Bronchial epithelial cell (primary cell): Measurements from ENCODE around the gene DMBX1. TPM values are rescaled to one million over a fixed set of nuclear protein-coding genes. Genes with fewer than 3 reads are reported as not detected.

Source experiments
- DNase-seq: peaks from one replicate; pipeline ENCODE4 v3.0.0-alpha.2; 2010; ENCODE audit warnings: low read depth
- FAIRE-seq: peaks from 2 replicates; lab custom pipeline; 2011; peaks lifted over from hg19 to GRCh38; lab: Jason Lieb, UNC
- H3K27me3 ChIP-seq: 2 replicates; pipeline ENCODE4 v1.5.1; 2011; ENCODE audit warnings: low read length; ENCODE audit not compliant: control insufficient read depth, insufficient read depth
- H3K36me3 ChIP-seq: 2 replicates; pipeline ENCODE4 v1.5.1; 2011; ENCODE audit warnings: low read length; ENCODE audit not compliant: control insufficient read depth, insufficient read depth
- H3K4me3 ChIP-seq: 2 replicates; pipeline ENCODE4 v1.5.1; 2011; ENCODE audit warnings: mild to moderate bottlenecking, low read depth, low read length, control low read depth
- CTCF ChIP-seq: IDR thresholded peaks from 2 replicates; pipeline ENCODE4 v1.5.1; 2011; ENCODE audit warnings: mild to moderate bottlenecking, moderate library complexity, low read length, control low read depth, inconsistent platforms; ENCODE audit not compliant: insufficient read depth, severe bottlenecking
- total RNA-seq: library from RNA; depleted of rRNA; stranded (reverse); fragments of >200 nt; gene quantifications from 2 replicates; pipeline ENCODE4 v1.2.1, GENCODE V29; 2014

The DMBX1 gene
- total RNA-seq, 1 donor from 2014 or later = not detected

GRCh38 chr1:46506470-46507219 is 17.0 kb downstream of the DMBX1 start:
- peaks cover 3% of the 10 kb centered on the region for H3K27me3 ChIP-seq
- peak; percentile 28 for FAIRE-seq
- no peak for TF ChIP-seq CTCF
- H3K36me3 ChIP-seq = no peaks in the 10 kb centered on the region
- DNase-seq = peak; percentile 88
- no peak overlapping the region for H3K4me3 ChIP-seq

- Histone ChIP-seq H3K4me3 (no peak overlapping the region), H3K27me3 (no peaks in the 10 kb centered on the region), H3K36me3 (no peaks in the 10 kb centered on the region)
- TF ChIP-seq CTCF = no peak
- DNase-seq (peak; percentile 58), FAIRE-seq (no peak)
Observed at GRCh38 chr1:46508757-46509156, 19.1 kb downstream of the DMBX1 start.

- FAIRE-seq = no peak
- Histone ChIP-seq H3K27me3 (no peaks in the 10 kb centered on the region), H3K36me3 (no peaks in the 10 kb centered on the region), H3K4me3 (no peak overlapping the region)
- DNase-seq = no peak
- no peak for TF ChIP-seq CTCF
Observed at GRCh38 chr1:46510341-46510997, 20.8 kb downstream of the DMBX1 start.

- Histone ChIP-seq H3K36me3 (no peaks in the 10 kb centered on the region), H3K27me3 (no peaks in the 10 kb centered on the region), H3K4me3 (no peak overlapping the region)
- no peak for DNase-seq
- FAIRE-seq = no peak
- TF ChIP-seq CTCF = no peak
Observed at GRCh38 chr1:46510998-46511365, 21.3 kb downstream of the DMBX1 start.

GRCh38 chr1:46512135-46512791 is 22.6 kb downstream of the DMBX1 start:
- FAIRE-seq = no peak

More at GRCh38 chr1:46512135-46512791, 22.6 kb downstream of the DMBX1 start:
- TF ChIP-seq CTCF = no peak
- Histone ChIP-seq H3K36me3 (no peaks in the 10 kb centered on the region), H3K27me3 (no peaks in the 10 kb centered on the region), H3K4me3 (no peak overlapping the region)
- DNase-seq = no peak
